SU-DHL-6 (cell line): Measurements from ENCODE around the gene ADGRD1.

ENCODE experiments used
- CTCF ChIP-seq: fragments of 200-600 bp; sonication (generic); IDR thresholded peaks from one replicate; pipeline ENCODE4 v1.5.1; 2017; ENCODE audit warnings: antibody characterized with exemption, mild to moderate bottlenecking, low read length, moderate library complexity; ENCODE audit not compliant: insufficient read depth, poor library complexity, severe bottlenecking
- EZH2phosphoT487 ChIP-seq: fragments of 200-600 bp; sonication (generic), shearing (Covaris generic); conservative IDR thresholded peaks from 2 replicates; pipeline ENCODE4 v1.6.1; 2018; ENCODE audit warnings: mild to moderate bottlenecking, antibody characterized with exemption, low read length, moderate library complexity, mixed read lengths

- no peak for TF ChIP-seq CTCF
- no peak for TF ChIP-seq EZH2phosphoT487
Observed at GRCh38 chr12:131101703-131102492, 148.2 kb downstream of the ADGRD1 start.
